Measurements from ENCODE around the gene SYNE1. TPM values are rescaled to one million over a fixed set of nuclear protein-coding genes. Genes with fewer than 3 reads are reported as not detected.

SYNE1 gene
- total RNA-seq, 1 donor from 2014 or later = 12.7 TPM

GRCh38 chr6:152603911-152604310, 33.3 kb downstream of the SYNE1 start:
- Mint-ChIP-seq H3K27me3 (ENCODE audit: unreplicated experiment) (peaks cover 3% of the 10 kb centered on the region), H3K9me3 (ENCODE audit: unreplicated experiment) (no peaks in the 10 kb centered on the region), H3K4me3 (ENCODE audit: unreplicated experiment) (no peak overlapping the region), H3K27ac (ENCODE audit: unreplicated experiment) (no peak overlapping the region), H3K36me3 (ENCODE audit: low read depth, unreplicated experiment) (no peaks in the 10 kb centered on the region), H3K4me1 (ENCODE audit: unreplicated experiment) (peaks cover 11% of the 10 kb centered on the region)
- DNase-seq (ENCODE audit: low spot score) = no peak
- TF ChIP-seq CTCF (IDR thresholded peaks at IDR 0.05; ENCODE audit: unreplicated experiment) = no peak

GRCh38 chr6:152600022-152600421, 37.1 kb downstream of the SYNE1 start:
- no peak for DNase-seq (ENCODE audit: low spot score)
- peaks cover 13% of the 10 kb centered on the region for H3K4me1 Mint-ChIP-seq (ENCODE audit: unreplicated experiment)
- no peaks in the 10 kb centered on the region for H3K36me3 Mint-ChIP-seq (ENCODE audit: low read depth, unreplicated experiment)
- H3K27ac Mint-ChIP-seq (ENCODE audit: unreplicated experiment) = no peak overlapping the region
- TF ChIP-seq CTCF (IDR thresholded peaks at IDR 0.05; ENCODE audit: unreplicated experiment) = no peak
- H3K27me3 Mint-ChIP-seq (ENCODE audit: unreplicated experiment) = peaks cover 3% of the 10 kb centered on the region
- H3K9me3 Mint-ChIP-seq (ENCODE audit: unreplicated experiment) = no peaks in the 10 kb centered on the region
- H3K4me3 Mint-ChIP-seq (ENCODE audit: unreplicated experiment) = no peak overlapping the region

GRCh38 chr6:152598901-152599537, 38.1 kb downstream of the SYNE1 start:
- Mint-ChIP-seq H3K9me3 (ENCODE audit: unreplicated experiment) (no peaks in the 10 kb centered on the region), H3K4me3 (ENCODE audit: unreplicated experiment) (no peak overlapping the region), H3K27ac (ENCODE audit: unreplicated experiment) (no peak overlapping the region), H3K4me1 (ENCODE audit: unreplicated experiment) (peaks cover 13% of the 10 kb centered on the region), H3K36me3 (ENCODE audit: low read depth, unreplicated experiment) (no peaks in the 10 kb centered on the region), H3K27me3 (ENCODE audit: unreplicated experiment) (peaks cover 5% of the 10 kb centered on the region)
- no peak for DNase-seq (ENCODE audit: low spot score)
- TF ChIP-seq CTCF (IDR thresholded peaks at IDR 0.05; ENCODE audit: unreplicated experiment) = no peak

- H3K27me3 Mint-ChIP-seq (ENCODE audit: unreplicated experiment) = peaks cover 4% of the 10 kb centered on the region
- H3K36me3 Mint-ChIP-seq (ENCODE audit: low read depth, unreplicated experiment) = no peaks in the 10 kb centered on the region
- no peaks in the 10 kb centered on the region for H3K9me3 Mint-ChIP-seq (ENCODE audit: unreplicated experiment)
- H3K4me1 Mint-ChIP-seq (ENCODE audit: unreplicated experiment) = peaks cover 13% of the 10 kb centered on the region
- no peak overlapping the region for H3K27ac Mint-ChIP-seq (ENCODE audit: unreplicated experiment)
- DNase-seq (ENCODE audit: low spot score) = no peak
- H3K4me3 Mint-ChIP-seq (ENCODE audit: unreplicated experiment) = no peak overlapping the region
- TF ChIP-seq CTCF (IDR thresholded peaks at IDR 0.05; ENCODE audit: unreplicated experiment) = no peak
Measured at GRCh38 chr6:152598421-152598820, 38.7 kb downstream of the SYNE1 start.

- peaks cover 13% of the 10 kb centered on the region for H3K4me1 Mint-ChIP-seq (ENCODE audit: unreplicated experiment)
- no peak overlapping the region for H3K4me3 Mint-ChIP-seq (ENCODE audit: unreplicated experiment)
- H3K27ac Mint-ChIP-seq (ENCODE audit: unreplicated experiment) = no peak overlapping the region
- no peak for DNase-seq (ENCODE audit: low spot score)
- no peaks in the 10 kb centered on the region for H3K36me3 Mint-ChIP-seq (ENCODE audit: low read depth, unreplicated experiment)
- H3K9me3 Mint-ChIP-seq (ENCODE audit: unreplicated experiment) = no peaks in the 10 kb centered on the region
- H3K27me3 Mint-ChIP-seq (ENCODE audit: unreplicated experiment) = peaks cover 4% of the 10 kb centered on the region
- TF ChIP-seq CTCF (IDR thresholded peaks at IDR 0.05; ENCODE audit: unreplicated experiment) = no peak
Measured at GRCh38 chr6:152596726-152597125, 40.4 kb downstream of the SYNE1 start.

Data from endothelial cell (in vitro differentiated cells).